ENCODE data around the gene SEPTIN7.

SEPTIN7 gene

DNA sequence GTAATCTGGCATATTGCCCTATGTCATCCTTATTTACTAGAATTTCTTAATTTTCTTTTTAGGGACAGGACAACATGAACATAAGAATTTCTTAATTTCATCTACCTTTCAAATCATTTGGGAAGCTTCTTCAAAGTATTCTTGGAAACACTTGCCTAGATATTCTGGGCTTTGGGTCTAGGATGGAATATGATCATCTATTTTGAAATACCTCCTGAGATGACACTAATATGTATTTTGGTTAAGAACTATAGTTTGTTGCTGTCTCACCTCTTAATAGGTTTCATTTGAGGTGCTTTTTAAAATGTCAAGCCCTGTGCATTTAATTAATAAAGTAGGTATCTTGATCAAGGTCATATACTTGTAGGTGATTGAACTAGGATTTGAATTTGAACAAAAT, 49.1 kb downstream of the SEPTIN7 start:
- Histone ChIP-seq H3K36me3 (ENCODE audit: low read length) (peaks cover 25% of the 10 kb centered on the region), H3K9me2 (replicated peaks; ENCODE audit: insufficient read depth, low read length) (no peaks in the 10 kb centered on the region), H3K9me3 (ENCODE audit: insufficient read depth, low read length) (no peaks in the 10 kb centered on the region), H3K27ac (ENCODE audit: low read depth, low read length) (no peak overlapping the region), H3K27me3 (ENCODE audit: low read length) (no peaks in the 10 kb centered on the region), H4K20me1 (ENCODE audit: low read depth, low read length) (peaks cover 21% of the 10 kb centered on the region), H3K9ac (ENCODE audit: low read length) (no peak overlapping the region), H3K4me2 (ENCODE audit: low read depth, low read length, poor library complexity, severe bottlenecking) (no peak overlapping the region), H3K79me2 (ENCODE audit: insufficient read depth, low read length) (peaks cover 95% of the 10 kb centered on the region), H2AFZ (ENCODE audit: low read depth, low read length, severe bottlenecking) (no peak overlapping the region), H3F3A (ENCODE audit: insufficient read depth) (peaks cover 4% of the 10 kb centered on the region; the same call in 1 of the 2 replicates), H3K4me3 (ENCODE audit: insufficient read depth, low read length, poor library complexity, severe bottlenecking) (no peak overlapping the region)
- no peak for TF ChIP-seq EZH2phosphoT487 (conservative IDR thresholded peaks at IDR 0.05; ENCODE audit: low read length)
- TF ChIP-seq, protein P1, sequence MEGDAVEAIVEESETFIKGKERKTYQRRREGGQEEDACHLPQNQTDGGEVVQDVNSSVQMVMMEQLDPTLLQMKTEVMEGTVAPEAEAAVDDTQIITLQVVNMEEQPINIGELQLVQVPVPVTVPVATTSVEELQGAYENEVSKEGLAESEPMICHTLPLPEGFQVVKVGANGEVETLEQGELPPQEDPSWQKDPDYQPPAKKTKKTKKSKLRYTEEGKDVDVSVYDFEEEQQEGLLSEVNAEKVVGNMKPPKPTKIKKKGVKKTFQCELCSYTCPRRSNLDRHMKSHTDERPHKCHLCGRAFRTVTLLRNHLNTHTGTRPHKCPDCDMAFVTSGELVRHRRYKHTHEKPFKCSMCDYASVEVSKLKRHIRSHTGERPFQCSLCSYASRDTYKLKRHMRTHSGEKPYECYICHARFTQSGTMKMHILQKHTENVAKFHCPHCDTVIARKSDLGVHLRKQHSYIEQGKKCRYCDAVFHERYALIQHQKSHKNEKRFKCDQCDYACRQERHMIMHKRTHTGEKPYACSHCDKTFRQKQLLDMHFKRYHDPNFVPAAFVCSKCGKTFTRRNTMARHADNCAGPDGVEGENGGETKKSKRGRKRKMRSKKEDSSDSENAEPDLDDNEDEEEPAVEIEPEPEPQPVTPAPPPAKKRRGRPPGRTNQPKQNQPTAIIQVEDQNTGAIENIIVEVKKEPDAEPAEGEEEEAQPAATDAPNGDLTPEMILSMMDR (IDR thresholded peaks at IDR 0.05; ENCODE audit: insufficient read depth, low read length, poor library complexity, severe bottlenecking) = no peak

Data from SU-DHL-6 (cell line).